Nephron (organoid): ENCODE data around the gene TRPC4AP.

Experiments
- H3K27ac Mint-ChIP-seq, 3 experiments: 2 replicates each; pipeline ENCODE4 v1.8.0; 2020; ENCODE audit warnings: mixed read lengths in 3 of 3, mild to moderate bottlenecking in 2 of 3, moderate library complexity in 1 of 3
- H3K27me3 Mint-ChIP-seq: 2 replicates; pipeline ENCODE4 v1.8.0; 2021; ENCODE audit warnings: low read depth, mild to moderate bottlenecking, moderate library complexity, mixed read lengths
- H3K36me3 Mint-ChIP-seq: 2 replicates; pipeline ENCODE4 v1.8.0; 2020; ENCODE audit warnings: low read depth, mixed read lengths
- H3K4me1 Mint-ChIP-seq: 2 replicates; pipeline ENCODE4 v1.8.0; 2020; ENCODE audit warnings: mixed read lengths
- H3K4me3 Mint-ChIP-seq, 3 experiments: 2 replicates each; pipeline ENCODE4 v1.8.0; 2020; ENCODE audit warnings: mild to moderate bottlenecking in 3 of 3, mixed read lengths in 3 of 3, moderate library complexity in 2 of 3
- H3K9me3 Mint-ChIP-seq: 2 replicates; pipeline ENCODE4 v1.8.0; 2020; ENCODE audit warnings: mixed read lengths
- TF ChIP-seq, protein P1 (sequence below), 3 experiments: fragments of 200-600 bp; sonication (generic); IDR thresholded peaks; one replicate each; pipeline ENCODE4 v1.5.0; 2021; ENCODE audit warnings: antibody characterized with exemption in 3 of 3; ENCODE audit not compliant: unreplicated experiment in 3 of 3

Gene TRPC4AP

GRCh38 chr20:35018590-35019371 lies 73.8 kb downstream of the TRPC4AP start:
- Mint-ChIP-seq H3K27ac (peak overlapping the region in 1 of 3 experiments; percentile 53), H3K4me1 (peaks cover 11% of the 10 kb centered on the region), H3K36me3 (peaks cover 46% of the 10 kb centered on the region), H3K4me3 (no peak overlapping the region), H3K9me3 (no peaks in the 10 kb centered on the region), H3K27me3 (no peaks in the 10 kb centered on the region)
- TF ChIP-seq, protein P1, sequence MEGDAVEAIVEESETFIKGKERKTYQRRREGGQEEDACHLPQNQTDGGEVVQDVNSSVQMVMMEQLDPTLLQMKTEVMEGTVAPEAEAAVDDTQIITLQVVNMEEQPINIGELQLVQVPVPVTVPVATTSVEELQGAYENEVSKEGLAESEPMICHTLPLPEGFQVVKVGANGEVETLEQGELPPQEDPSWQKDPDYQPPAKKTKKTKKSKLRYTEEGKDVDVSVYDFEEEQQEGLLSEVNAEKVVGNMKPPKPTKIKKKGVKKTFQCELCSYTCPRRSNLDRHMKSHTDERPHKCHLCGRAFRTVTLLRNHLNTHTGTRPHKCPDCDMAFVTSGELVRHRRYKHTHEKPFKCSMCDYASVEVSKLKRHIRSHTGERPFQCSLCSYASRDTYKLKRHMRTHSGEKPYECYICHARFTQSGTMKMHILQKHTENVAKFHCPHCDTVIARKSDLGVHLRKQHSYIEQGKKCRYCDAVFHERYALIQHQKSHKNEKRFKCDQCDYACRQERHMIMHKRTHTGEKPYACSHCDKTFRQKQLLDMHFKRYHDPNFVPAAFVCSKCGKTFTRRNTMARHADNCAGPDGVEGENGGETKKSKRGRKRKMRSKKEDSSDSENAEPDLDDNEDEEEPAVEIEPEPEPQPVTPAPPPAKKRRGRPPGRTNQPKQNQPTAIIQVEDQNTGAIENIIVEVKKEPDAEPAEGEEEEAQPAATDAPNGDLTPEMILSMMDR (IDR thresholded peaks at IDR 0.05; ENCODE audit: unreplicated experiment in 3 of 3): no peak

DNA sequence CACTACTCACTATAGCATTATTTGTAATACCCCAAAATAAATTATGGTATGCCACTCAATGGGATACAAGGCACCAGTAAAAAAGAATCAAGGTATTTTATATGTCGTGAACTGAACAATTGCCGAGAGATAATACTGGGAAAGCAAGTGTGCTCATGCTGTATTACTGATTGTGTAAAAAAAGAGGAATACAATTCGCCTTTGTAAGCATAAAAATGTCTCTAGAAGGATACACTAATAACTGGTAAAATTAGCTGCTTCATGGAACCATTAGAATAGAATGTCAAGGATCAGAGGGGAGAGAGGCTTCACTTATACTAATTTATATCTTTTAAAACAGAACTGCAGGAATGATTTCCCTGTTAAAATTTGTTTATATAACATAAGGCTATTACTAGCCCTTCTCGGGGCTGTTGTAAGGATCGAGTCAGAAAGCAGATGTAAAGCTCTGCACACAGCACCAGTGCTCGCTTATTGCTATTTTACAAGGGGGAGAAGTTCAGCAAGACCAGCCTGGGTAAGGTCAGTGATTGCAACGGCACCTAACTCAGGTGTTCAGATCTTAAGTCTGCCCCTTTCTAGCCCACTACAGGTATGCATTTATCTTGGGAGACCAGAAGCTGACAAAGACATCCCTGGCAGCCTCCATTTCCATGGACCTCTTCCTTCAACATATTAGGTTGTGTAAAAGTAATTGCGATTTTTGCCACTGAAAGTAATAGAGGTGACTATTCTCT lies 75.3 kb downstream of the TRPC4AP start:
- Mint-ChIP-seq H3K36me3 (peaks cover 52% of the 10 kb centered on the region), H3K27me3 (no peaks in the 10 kb centered on the region), H3K4me1 (peaks cover 11% of the 10 kb centered on the region), H3K4me3 (no peak overlapping the region), H3K27ac (no peak overlapping the region), H3K9me3 (no peaks in the 10 kb centered on the region)
- TF ChIP-seq, protein P1 (IDR thresholded peaks at IDR 0.05; ENCODE audit: unreplicated experiment in 3 of 3): no peak

GRCh38 chr20:35015863-35016193 lies 76.8 kb downstream of the TRPC4AP start:
- peaks cover 63% of the 10 kb centered on the region for H3K36me3 Mint-ChIP-seq
- no peaks in the 10 kb centered on the region for H3K27me3 Mint-ChIP-seq
- no peak overlapping the region for H3K4me3 Mint-ChIP-seq
- TF ChIP-seq, protein P1 (IDR thresholded peaks at IDR 0.05; ENCODE audit: unreplicated experiment in 3 of 3): no peak
- H3K27ac Mint-ChIP-seq: no peak overlapping the region
- H3K9me3 Mint-ChIP-seq: no peaks in the 10 kb centered on the region
- H3K4me1 Mint-ChIP-seq: peaks cover 11% of the 10 kb centered on the region

DNA sequence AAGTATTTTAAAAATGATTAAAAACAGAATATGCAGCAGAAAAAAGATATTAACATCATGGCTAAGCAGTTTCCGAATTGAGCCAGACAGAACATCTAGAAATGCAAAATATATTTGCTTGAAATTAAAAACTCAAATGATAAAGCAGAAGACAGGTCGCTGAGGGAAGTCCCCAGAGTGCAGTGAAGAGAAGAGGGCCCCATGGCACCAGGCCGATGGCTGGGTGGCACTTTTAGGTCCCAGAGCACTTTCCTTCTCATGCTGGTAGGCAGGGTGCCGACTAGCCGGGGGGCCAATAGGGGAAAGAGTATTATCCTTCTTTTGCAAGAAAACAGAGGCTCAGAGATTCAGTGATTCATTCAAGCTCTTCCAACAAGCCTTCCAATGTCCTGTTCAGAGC lies 78.1 kb downstream of the TRPC4AP start:
- peaks cover 11% of the 10 kb centered on the region for H3K4me1 Mint-ChIP-seq
- H3K36me3 Mint-ChIP-seq: peaks cover 60% of the 10 kb centered on the region
- peak overlapping the region in 2 of 3 experiments; percentile 18 to 75 for H3K27ac Mint-ChIP-seq
- no peaks in the 10 kb centered on the region for H3K9me3 Mint-ChIP-seq
- no peak overlapping the region for H3K4me3 Mint-ChIP-seq
- no peaks in the 10 kb centered on the region for H3K27me3 Mint-ChIP-seq
- TF ChIP-seq, protein P1 (IDR thresholded peaks at IDR 0.05; ENCODE audit: unreplicated experiment in 3 of 3): no peak

DNA sequence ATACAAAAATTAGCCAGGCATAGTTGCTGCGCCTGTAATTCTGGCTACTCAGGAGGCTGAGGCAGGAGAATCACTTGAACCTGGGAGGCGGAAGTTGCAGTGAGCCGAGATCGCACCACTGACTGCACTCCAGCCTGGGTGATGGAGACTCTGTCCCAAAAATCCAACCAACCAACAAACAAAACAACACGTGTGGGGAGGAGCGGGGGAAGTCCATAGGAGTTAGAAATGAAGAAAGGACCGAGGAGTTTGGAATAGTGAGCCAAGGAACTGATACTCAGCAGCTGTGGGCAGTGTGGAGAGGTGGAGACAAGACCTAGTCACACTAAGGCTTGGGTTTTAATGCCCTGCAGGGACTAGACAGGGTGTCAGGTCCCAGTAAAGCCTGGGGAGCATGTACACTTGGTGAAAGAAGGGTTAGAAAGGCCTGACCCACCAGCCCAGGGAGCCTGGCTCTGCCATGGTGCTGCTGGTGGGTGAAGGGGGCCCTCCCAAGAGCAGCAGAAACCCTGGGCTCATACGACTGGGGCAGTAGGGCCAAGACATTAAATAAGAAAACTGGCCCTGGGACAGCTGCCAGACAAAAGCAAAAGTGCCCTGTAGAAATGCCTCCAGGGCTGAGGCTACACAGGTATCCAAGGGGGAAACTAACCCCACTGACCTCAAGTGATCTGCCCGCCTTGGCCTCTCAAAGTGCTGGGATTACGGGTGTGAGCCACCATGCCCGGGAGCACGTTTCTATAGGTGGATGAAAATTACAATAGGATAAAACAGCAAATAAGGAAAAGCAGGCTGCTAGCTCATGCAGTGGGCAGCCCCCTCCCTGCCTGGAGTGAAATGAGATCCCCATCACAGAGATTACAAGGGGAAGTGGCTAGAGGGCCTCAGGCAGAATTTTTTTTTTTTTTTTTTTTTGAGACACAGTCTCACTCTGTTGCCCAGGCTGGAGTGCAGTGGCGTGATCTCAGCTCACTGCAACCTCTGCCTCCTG lies 78.9 kb downstream of the TRPC4AP start:
- TF ChIP-seq, protein P1 (IDR thresholded peaks at IDR 0.05; ENCODE audit: unreplicated experiment in 3 of 3): no peak
- Mint-ChIP-seq H3K4me1 (peaks cover 11% of the 10 kb centered on the region), H3K9me3 (no peaks in the 10 kb centered on the region), H3K36me3 (peaks cover 68% of the 10 kb centered on the region), H3K27ac (peak overlapping the region; percentile 18 to 75 (median 28)), H3K27me3 (no peaks in the 10 kb centered on the region), H3K4me3 (no peak overlapping the region)
